ENCODE measurements around the gene RNF113B. TPM values are rescaled to one million over a fixed set of nuclear protein-coding genes. Genes with fewer than 3 reads are reported as not detected.

The RNF113B gene
- total and polyA plus RNA-seq, 2 of the 13 experiments (the other 11 are each of a cell fraction or from before 2014, with no cell fraction given): not detected

DNA sequence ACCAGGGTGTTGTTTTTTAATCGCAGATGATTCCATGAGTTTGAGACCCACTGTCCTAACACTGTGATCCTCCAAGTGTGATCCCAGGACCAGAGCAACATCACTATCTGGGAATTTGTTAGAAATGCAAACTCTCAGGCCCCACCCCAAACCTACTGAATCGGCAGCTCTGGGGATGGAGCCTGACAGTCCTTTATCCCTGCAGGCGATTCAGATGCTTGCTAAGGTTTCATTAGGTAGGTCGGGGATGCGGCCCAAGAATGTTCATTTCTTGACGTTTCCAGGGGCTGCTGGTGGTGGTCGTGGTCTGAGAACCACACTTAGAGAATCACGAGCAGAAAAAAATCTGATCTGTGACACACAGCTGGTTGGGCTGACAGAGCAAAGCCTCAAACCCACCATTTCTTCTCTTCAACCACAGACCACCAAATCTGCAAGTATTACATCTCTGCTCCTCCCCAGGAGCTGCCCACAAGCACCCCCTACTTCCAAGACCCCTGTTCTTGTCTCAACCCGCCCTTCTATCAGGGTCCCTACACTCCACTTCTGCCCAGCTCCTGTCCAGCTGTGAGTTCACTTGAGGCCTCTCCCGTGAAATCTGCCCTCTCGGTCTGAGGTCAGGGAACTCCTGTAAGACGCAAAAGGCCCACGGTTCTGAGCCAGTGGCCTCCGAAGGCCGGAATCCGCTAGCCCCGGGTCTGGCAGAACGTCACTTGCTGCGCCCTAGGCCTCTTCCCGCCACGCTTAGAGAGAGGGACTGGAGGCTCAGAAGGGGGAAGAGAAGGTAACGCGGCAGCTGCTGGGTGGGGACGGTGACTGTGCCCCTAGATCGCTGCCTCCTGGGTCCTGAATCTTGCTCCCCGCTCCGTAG, 35.3 kb downstream of the RNF113B start:
- in situ Hi-C loops (cut with HindIII; ENCODE audit: extremely low pct_ligation_motif_present, low pct_unique_long_range_greater_than_20kb) (loop anchor here (10.0 kb wide), 1 partner anchor 133 kb away; no protein-coding TSS in a partner anchor), intact Hi-C loops (cut with micrococcal nuclease; ENCODE audit: unreplicated experiment) (loop anchor here (10.0 kb wide), 2 partner anchors 263 to 287 kb away; no protein-coding TSS in a partner anchor)
- Histone ChIP-seq H3K4me3 (replicated peaks in 1 of 3; ENCODE audit: insufficient read depth in 1 of 3, low read depth in 2 of 3, low read length in 3 of 3) (peak overlapping the region; percentile 77 to 92 (median 79)), H3K27me3 (ENCODE audit: control insufficient read depth in 1 of 2, insufficient read depth in 2 of 2, low read length in 2 of 2) (no peaks in the 10 kb centered on the region; a peak in 1 of 5 replicates), H3K9me3 (ENCODE audit: low read length) (no peaks in the 10 kb centered on the region), H3K4me2 (ENCODE audit: low read depth, low read length) (peak overlapping the region; percentile 99), H3K36me3 (replicated peaks in 1 of 2; ENCODE audit: control insufficient read depth in 1 of 2, insufficient read depth in 2 of 2, low read length in 2 of 2) (no peaks in the 10 kb centered on the region), H3K79me2 (ENCODE audit: insufficient read depth, low read length) (peaks cover 39% of the 10 kb centered on the region), H3K9ac (ENCODE audit: insufficient read depth, low read depth, low read length) (peak overlapping the region; percentile 85), H3K4me1 (ENCODE audit: insufficient read depth, low read length) (peaks cover 28% of the 10 kb centered on the region), H4K20me1 (ENCODE audit: insufficient read depth, low read length) (peaks cover 22% of the 10 kb centered on the region), H3K27ac (ENCODE audit: extremely low read length, insufficient read depth, low read length) (peak overlapping the region; percentile 88), H2AFZ (ENCODE audit: low read length) (no peak overlapping the region)
- WGBS (ENCODE audit: low lambda C conversion rate): 4% methylated on average over 15 of the region's 27 CpGs
- DNase-seq (ENCODE audit: low spot score): no peak
- FAIRE-seq: no peak
- ATAC-seq: peak; percentile 52
- BruUV-seq (replicated peaks): TSS peak; percentile 60
- ChIA-PET POLR2A (interaction anchor here (0.8 to 1.1 kb wide), 5 partner anchors 94 to 159 kb away, joined by 3 to 5 read pairs (median 4); no protein-coding TSS in a partner anchor), CTCF (ENCODE audit: low intra/inter-chr PET ratio, low total read pairs) (no interaction called here)
- TF ChIP-seq ZSCAN30 (CRISPR knock-in tag; IDR thresholded peaks at IDR 0.05) (0 out of 2 replicates have a peak, but pooled peaks have one; percentile 66), HIVEP1 (CRISPR knock-in tag; IDR thresholded peaks at IDR 0.05) (no peak), NR2F6 (IDR thresholded peaks at IDR 0.05) (no peak), NR2F6 (CRISPR knock-in tag; IDR thresholded peaks at IDR 0.05) (no peak), ZNF501 (CRISPR knock-in tag; IDR thresholded peaks at IDR 0.05) (no peak), ZBTB38 (CRISPR knock-in tag; IDR thresholded peaks at IDR 0.05) (no peak), ZC3H13 (CRISPR knock-in tag; IDR thresholded peaks at IDR 0.05) (0 out of 2 replicates have a peak, but pooled peaks have one; percentile 18), NFKB2 (CRISPR knock-in tag; IDR thresholded peaks at IDR 0.05; ENCODE audit: borderline replicate concordance) (no peak; the same call in 1 of the 2 replicates)
- TF ChIP-seq, protein P1, sequence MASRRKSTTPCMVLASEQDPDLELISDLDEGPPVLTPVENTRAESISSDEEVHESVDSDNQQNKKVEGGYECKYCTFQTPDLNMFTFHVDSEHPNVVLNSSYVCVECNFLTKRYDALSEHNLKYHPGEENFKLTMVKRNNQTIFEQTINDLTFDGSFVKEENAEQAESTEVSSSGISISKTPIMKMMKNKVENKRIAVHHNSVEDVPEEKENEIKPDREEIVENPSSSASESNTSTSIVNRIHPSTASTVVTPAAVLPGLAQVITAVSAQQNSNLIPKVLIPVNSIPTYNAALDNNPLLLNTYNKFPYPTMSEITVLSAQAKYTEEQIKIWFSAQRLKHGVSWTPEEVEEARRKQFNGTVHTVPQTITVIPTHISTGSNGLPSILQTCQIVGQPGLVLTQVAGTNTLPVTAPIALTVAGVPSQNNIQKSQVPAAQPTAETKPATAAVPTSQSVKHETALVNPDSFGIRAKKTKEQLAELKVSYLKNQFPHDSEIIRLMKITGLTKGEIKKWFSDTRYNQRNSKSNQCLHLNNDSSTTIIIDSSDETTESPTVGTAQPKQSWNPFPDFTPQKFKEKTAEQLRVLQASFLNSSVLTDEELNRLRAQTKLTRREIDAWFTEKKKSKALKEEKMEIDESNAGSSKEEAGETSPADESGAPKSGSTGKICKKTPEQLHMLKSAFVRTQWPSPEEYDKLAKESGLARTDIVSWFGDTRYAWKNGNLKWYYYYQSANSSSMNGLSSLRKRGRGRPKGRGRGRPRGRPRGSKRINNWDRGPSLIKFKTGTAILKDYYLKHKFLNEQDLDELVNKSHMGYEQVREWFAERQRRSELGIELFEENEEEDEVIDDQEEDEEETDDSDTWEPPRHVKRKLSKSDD (CRISPR knock-in tag; IDR thresholded peaks at IDR 0.05; ENCODE audit: low read depth): 0 out of 2 replicates have a peak, but pooled peaks have one; percentile 0
- TF ChIP-seq, protein P2, sequence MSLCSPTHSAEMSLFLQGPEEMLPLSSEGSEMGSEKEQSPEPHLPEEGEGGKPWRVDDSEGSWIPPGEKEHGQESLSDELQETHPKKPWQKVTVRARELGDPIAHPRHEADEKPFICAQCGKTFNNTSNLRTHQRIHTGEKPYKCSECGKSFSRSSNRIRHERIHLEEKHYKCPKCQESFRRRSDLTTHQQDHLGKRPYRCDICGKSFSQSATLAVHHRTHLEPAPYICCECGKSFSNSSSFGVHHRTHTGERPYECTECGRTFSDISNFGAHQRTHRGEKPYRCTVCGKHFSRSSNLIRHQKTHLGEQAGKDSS (CRISPR knock-in tag; IDR thresholded peaks at IDR 0.05; ENCODE audit: borderline replicate concordance, low read depth): no peak
- TF ChIP-seq, protein P3, sequence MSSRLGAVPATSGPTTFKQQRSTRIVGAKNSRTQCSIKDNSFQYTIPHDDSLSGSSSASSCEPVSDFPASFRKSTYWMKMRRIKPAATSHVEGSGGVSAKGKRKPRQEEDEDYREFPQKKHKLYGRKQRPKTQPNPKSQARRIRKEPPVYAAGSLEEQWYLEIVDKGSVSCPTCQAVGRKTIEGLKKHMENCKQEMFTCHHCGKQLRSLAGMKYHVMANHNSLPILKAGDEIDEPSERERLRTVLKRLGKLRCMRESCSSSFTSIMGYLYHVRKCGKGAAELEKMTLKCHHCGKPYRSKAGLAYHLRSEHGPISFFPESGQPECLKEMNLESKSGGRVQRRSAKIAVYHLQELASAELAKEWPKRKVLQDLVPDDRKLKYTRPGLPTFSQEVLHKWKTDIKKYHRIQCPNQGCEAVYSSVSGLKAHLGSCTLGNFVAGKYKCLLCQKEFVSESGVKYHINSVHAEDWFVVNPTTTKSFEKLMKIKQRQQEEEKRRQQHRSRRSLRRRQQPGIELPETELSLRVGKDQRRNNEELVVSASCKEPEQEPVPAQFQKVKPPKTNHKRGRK (CRISPR knock-in tag; IDR thresholded peaks at IDR 0.05): no peak
- TF ChIP-seq, protein P4, sequence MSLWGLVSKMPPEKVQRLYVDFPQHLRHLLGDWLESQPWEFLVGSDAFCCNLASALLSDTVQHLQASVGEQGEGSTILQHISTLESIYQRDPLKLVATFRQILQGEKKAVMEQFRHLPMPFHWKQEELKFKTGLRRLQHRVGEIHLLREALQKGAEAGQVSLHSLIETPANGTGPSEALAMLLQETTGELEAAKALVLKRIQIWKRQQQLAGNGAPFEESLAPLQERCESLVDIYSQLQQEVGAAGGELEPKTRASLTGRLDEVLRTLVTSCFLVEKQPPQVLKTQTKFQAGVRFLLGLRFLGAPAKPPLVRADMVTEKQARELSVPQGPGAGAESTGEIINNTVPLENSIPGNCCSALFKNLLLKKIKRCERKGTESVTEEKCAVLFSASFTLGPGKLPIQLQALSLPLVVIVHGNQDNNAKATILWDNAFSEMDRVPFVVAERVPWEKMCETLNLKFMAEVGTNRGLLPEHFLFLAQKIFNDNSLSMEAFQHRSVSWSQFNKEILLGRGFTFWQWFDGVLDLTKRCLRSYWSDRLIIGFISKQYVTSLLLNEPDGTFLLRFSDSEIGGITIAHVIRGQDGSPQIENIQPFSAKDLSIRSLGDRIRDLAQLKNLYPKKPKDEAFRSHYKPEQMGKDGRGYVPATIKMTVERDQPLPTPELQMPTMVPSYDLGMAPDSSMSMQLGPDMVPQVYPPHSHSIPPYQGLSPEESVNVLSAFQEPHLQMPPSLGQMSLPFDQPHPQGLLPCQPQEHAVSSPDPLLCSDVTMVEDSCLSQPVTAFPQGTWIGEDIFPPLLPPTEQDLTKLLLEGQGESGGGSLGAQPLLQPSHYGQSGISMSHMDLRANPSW (CRISPR knock-in tag; IDR thresholded peaks at IDR 0.05; ENCODE audit: borderline replicate concordance): no peak
- TF ChIP-seq, protein P5, sequence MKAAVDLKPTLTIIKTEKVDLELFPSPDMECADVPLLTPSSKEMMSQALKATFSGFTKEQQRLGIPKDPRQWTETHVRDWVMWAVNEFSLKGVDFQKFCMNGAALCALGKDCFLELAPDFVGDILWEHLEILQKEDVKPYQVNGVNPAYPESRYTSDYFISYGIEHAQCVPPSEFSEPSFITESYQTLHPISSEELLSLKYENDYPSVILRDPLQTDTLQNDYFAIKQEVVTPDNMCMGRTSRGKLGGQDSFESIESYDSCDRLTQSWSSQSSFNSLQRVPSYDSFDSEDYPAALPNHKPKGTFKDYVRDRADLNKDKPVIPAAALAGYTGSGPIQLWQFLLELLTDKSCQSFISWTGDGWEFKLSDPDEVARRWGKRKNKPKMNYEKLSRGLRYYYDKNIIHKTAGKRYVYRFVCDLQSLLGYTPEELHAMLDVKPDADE (CRISPR knock-in tag; IDR thresholded peaks at IDR 0.05): peak; percentile 19; the same call in 1 of the 2 replicates
